GM21786 (cell line): ENCODE results near the gene ZMIZ1.
"Not testable (repeated sequence)": the region's sequence is repeated elsewhere in the genome, so short reads cannot be mapped to it uniquely, and the experiment has no call there.

ENCODE experiments used
- ATAC-seq: cut with Tn5 transposase; IDR thresholded peaks from one replicate; pipeline ENCODE4 v1.9.1; 2021; ENCODE audit not compliant: unreplicated experiment

ZMIZ1 gene

DNA sequence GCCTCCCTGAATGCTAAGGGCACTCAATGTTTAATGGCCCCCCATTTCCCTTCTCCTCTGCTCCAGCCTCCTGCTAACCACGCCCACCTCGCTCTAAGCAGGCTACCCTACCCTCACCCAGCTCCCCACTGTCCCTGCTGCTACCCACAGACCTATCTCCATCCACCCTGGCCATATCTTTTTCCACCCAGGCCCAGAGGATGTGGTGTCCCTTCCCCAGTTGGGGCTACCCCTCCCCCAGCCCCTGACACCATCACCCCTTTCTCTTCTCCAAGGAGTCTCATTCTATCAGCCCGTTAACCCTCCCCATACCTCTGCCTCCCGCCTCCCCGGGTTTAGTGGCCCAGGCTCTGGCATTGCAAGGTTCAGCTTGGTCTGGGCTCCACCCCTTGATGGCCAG lies 249.6 kb downstream of the ZMIZ1 start:
- no peak for ATAC-seq

DNA sequence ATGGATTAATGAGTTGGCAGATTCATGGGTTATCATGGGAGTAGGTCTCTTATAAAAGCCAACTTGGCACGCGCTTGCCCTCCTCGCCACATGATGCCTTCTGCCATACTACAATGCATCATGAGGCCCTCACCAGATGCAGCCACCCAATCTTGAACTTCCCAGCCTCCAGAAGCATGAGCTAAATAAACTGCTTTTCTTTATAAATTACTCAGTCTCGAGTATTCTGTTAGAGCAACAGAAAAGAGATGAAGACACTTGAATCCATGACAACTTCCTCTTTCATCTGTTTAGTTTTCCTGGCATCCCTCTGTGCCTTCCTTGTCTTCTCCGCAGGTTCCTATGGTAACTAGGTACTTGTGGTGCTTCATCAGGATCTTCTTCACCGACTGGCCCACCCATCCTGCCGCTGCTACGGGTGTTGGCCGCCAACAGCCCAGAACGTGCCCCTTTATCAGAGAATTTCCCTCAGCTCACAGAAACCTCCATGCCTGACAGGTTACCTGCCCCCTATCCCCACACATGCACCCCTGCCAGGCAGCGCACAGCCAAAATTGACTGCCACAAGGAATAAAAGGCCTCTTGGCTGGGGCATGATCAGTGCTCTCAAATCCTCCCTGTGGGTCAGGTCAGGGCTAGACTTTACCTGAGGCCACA lies 250.5 kb downstream of the ZMIZ1 start:
- ATAC-seq, result no peak

DNA sequence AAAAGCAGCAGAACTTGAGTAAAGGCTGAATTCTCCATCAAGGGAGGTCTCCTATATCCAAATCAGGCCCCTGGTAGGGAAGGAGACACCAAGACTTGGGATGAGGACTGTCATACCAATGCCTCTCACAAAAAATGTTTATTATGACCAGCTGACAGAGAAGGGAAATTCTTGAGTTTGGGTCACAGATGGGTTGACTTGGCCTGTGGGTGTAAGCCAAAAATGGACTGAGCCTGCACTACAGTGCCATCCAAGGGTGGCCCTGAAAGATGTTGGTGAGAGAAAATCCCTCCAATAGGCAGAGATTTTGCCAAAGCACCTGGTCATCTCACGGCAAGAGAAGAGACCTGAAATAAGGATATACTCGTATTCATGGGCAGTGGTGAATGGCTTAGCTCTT lies 251.6 kb downstream of the ZMIZ1 start:
- ATAC-seq, result no peak

DNA sequence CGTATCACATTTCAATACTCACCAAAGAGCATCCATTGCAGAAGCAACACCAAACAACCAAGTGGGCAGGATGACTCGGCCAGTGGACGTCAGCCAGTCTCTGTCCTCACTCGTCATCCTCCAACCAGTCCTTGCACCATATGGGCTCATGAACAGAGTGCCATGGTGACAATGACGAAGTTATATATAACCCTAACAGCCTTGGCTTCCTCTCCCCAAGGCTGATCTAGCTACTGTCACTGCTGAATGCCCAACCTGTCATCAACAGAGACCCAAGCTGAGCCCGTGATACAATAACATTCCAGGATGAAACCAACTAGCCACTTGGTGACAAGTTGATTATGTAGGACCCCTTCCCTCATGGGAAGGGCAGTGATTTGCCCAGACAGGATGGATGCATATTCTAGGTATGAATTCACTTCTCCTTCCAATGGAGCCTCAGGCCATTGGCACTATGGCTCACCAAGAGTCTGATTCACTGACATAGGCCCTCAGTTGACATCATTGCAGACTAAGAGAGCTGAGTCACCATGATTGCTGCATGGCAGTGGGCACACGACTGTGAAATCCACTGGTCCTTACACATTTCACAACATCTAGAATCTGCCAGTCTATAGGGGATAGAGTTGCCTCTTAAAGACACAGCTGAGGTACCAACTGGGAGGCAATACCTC lies 252.2 kb downstream of the ZMIZ1 start:
- no peak for ATAC-seq

DNA sequence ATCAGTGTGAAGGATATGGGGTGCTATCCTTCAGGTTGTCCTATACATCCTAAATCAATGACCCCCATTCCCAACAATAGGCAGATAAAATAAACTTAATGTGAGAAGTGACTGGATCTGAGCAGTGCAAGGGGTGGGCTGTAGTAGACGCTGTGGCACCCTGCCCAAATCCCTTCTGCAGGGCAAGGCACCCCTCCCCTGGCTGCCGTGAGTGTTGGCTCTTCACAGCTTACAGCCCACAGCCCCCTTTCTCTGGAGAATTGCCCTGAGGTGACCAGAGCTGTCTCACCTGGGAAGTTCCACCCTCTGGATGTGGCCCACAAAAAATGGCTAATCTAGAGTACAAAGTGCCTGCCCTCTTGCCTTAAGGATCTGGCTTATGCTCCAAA lies 252.7 kb downstream of the ZMIZ1 start:
- ATAC-seq, result no peak

DNA sequence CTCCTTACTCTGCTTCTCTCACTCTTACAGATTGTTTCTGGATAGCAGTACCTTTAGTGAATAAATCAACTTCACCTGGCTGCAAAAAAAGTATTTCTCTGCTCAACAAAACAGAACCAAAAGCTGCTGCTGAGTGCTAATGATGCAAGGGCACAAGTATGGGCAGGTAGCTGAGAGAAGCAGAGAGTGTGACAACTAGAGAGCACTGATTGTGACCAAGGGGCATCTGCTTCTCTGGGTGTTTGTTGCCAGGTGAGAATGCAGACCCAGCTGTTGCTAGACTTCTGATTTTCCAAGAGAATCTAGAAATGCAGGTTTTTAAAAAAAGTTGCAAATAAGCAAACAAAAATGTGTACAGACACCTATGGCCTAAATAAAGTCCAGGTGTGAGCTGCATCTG lies 253.2 kb downstream of the ZMIZ1 start:
- no peak for ATAC-seq

DNA sequence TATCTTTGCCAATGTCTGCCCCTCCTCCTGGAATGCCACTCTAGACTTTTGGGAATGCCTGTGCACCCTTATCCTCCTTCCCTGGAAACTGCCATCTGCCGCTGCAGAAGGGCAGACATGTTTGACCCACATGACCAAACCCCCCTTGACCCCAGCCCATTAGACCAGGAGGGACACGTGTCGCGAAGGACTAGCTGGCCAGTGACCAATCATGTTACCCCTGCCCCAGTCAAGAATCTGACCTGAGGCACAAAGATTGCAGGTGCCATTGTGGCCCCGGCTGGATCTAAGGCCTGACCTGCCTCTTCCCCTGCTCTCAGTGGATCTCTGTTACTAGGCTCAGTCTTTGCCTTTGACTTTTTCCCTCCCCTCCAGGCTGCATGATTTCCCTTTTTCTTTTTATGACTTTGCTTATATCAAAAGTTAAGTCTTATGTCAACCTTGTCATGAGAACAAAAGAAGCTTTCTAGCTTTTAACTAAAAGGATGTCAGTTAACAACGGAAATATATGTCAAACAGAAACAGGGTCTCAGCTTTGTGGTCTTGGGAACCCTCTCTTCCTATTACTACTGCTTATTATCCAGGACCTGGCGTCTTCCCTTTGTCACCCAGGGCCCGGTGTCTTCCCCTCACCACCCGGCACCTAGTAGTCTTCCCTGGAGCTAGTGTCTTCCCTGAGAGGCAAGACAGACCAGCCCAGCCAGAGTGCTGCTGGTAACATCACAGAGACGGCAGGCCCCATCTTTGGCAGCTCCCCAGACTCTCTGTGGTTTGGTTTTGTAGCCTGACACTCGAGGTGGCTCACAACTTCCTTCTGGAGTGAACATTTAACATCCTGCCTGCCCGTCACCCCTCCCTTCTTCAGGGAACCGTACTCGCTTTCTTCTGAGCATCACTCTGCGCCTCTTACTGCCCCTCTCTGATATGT lies 254.1 kb downstream of the ZMIZ1 start:
- peak; percentile 63 for ATAC-seq

DNA sequence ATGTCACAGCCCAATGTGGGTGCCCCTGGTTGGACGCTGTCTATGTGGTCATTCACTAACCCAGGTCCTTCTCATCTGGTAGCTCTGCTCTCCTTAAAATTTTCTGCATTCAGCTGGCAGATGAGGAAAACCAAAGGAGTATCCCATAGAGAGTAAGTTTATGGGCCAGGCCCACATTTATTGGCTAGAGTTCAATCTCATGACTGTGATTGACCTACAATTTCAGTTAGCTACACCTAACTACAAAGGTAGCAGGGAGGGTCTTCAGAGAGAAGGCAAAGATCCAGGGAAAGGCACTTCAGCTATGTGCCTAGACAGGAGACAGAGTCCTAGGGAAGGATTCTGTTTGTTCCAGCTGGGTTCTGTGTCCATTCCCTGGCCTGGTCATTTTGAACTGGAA lies 254.8 kb downstream of the ZMIZ1 start:
- no peak for ATAC-seq

DNA sequence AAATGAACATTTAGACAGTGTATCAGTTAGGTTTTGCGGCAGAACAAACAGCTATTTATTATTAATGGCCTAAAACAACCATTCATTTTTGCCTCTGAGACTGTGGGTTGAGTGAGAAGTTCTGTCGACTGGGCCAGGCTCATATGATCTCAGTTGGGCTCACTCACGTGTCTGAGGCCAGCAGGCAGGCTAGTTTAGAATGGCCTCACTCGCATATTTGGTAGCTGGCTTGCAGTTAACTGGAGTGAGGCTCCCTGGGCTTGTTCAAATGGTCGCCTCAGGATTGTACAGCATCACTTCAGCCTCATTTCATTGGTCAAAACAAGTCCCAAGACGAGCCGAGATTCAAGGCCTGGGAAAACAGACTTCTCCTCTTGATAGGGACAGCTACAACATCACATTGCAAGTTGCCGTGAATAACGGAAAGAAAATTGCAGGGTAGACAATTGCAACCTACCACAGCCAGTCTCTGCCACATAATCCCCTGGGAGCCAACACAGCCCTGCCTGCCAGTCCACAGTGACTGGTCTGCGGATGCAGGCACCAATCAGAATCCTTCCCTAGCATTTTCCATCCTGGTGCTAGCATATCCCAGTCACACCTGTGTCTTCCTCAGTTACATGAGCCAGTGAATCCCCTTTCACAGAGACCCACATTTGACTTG lies 255.4 kb downstream of the ZMIZ1 start:
- ATAC-seq, result no peak

DNA sequence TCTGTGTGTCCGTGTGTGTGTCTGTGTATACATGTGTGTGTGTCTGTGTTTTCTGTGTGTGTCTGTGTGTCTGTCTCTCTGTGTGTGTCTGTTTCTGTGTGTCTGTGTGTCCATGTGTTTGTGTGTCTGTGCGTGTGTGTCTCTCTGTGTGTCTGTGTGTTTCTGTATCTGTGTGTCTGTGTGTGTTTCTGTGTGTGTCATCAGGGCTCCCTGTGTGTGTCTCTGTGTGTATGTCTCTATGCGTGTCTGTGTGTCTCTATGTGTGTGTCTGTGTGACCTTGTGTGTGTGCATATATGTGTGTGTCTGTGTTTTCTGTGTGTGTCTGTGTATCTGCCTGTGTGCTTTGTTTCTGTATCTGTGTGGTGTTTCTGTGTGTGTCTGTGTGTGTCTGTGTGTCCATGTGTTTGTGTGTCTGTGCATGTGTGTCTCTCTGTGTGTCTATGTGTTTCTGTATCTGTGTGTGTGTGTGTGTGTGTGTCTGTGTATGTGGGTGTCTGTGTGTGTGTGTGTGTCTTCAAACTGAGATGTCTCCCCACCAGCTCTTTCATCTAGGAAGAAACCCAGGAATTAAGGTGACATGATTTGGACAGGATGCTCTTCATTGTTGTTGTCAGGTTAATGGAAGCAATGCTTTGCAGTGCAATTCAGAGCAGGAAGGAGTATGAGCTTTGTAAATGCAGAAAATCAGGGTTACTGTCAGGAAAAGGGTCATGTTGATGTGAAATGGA lies 257.8 kb downstream of the ZMIZ1 start:
- ATAC-seq, result no peak

DNA sequence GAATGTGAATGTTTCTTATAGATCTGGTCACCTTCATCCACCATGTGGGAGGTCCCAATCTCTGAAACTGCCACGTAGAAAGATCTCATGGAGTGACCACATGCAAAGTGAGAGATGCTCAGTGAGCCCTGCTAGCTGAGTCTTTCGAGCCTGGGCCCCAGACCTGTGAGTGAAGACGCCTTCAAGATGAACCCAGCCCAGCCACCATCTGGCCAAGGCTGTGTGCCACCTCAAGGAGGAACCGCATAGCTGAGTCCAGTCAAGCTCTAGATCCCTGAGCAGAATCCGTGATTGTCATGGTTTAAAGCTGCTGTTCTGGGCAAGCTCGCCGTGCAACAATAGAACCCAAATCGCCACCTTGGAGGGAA lies 258.3 kb downstream of the ZMIZ1 start:
- no peak for ATAC-seq

DNA sequence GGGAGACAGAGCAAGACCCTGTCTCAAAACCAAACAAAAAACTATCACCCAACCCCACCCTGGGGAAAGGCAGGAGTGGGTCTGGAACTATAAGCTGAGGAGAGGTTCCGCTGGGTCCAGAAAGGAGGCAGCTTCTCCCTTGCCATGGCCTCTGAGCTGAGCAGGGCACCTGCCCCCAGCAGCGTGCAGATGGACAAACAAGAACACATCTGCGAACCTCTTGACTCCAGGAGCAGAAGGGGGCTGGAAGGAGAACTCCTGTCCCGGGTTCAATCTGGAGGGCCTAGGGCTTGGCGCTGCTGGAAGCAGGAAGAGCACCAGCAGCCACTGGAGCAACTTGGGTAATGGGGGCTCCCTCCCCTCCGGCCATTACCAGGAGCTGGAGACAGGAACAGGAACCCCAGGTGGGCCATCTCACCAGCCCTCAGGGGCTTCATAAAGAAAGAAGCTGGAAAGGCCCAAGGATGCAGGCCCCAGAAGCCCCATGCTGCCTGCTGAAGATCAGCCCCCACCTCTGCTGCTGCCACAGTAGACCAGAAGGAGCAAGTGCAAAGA lies 259.5 kb downstream of the ZMIZ1 start:
- no peak for ATAC-seq

DNA sequence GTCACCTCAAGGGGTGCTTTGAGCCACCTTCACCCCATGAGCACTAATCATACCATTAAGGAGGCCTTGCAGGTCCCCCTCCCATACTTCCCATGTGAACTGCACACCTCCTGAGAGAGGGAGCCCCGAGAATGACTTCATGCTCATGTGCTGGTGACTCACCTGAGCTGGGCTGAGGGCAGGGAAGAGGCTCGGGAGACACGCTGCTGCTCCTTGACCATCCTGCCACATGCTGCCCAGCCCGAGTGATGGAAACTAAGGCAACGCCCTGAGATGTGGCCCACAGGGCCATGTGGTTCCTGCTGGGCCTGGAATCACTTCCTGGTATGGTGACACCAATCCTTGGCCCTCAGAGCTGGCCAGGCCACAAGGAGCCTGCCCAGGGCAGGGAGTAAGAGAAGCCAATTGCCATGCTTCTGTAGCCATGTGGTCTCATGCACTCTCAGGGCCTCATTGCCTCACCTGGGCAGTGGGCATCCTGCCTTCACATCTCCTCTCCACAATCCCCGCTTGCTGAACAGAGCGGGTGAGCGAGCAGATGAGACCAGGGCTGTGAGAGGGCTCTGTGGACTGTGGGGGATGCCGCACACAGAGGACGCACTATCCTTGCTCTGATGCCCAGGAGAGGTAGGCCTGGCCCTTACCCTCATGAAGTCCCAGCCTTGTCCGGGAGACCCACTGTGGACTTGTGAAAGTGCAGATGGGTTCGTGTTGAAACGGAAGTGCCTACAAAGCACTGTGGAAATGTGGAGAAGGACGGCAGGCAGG lies 260.2 kb downstream of the ZMIZ1 start:
- ATAC-seq, result no peak

DNA sequence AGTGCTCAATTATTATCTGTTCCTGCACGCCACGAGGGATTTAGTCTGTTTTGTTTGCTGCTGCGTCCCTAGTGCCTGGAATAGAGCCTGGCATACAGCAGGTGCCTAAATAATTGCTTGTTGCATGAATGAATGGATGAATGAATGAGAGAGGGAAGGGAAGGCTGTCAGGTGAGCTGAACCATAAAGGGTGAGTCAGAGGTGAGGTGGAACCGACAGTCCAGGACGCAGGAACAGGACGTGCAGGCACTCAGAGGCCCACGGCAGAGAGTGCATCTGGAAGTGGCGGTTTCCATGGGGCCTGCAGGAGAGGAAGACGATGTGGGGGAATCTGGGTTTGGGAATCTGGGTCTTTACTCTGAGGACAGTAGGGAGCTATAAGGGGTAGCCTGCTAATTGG lies 260.8 kb downstream of the ZMIZ1 start:
- ATAC-seq, result no peak

DNA sequence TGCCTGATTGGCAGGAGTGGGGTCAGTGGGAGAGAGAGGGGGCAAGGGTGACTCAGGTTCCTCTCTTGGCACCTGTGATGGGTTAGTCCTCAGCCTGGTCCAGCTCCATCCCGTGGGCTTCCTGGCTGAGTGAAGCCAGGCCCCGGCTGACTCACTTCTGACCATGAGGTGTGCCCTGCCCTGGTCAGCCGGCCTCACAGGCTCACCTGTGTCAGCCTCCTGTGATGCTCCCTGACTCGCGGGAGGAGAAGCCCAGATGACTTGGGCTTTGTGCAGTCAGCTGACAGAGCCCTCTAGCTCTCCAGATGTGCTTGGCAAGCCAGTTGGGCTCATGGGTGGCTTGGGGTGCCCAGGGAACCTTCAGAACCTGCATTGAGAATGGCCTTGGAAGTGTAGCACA lies 262.5 kb downstream of the ZMIZ1 start:
- ATAC-seq, result no peak

DNA sequence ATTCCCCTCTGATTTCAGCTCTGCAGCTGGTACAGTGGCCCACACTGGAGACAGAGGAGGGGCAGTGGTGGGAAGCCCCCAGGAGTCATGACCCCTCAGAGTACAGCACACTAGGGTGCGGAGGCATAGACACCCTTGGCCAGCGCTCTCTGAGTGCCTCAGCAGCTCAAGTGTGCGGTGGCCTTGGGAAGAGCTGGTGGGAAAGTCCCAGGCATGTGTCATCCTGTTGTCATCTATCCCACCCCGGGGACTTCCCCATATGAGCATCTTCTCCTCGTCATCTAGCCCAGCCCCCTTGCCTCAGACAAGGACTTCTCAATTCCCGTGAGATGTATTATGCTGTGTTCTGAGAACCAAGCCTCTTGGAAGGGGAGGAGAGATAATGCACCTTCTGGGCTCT lies 262.9 kb downstream of the ZMIZ1 start:
- ATAC-seq, result peak; percentile 88

DNA sequence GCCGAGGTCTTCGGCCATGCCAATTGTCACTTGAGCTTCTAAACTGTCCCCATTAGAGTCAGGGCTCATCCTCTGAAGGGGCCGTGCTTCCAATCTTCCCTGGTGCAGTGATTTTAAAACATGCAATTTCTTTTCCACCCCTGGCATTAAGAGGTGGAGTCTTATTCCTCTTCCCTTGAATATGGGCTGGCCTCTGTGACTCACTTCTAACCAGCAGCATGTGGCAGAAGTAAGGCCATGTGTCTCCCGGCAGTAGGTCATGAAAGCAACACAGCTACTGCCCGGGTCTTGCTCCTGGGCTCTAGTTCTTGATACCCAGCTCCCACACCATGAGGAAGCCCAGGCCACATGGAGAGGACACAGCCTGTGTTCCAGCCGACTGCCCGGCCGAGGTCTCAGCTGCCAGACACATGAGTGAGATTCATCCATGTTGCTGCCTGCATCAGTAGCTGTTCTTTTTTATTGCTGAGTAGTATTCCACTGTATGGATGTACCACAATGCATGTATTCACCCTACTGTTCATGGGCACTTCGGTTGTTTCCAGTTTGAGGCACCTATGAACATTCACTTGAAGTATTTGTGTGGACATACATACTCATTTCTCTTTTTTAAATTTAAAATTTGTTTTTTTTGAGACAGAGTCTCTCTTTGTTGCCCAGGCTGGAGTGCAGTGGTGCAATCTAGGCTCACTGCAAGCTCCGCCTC lies 264.0 kb downstream of the ZMIZ1 start:
- not testable (repeated sequence) for ATAC-seq

DNA sequence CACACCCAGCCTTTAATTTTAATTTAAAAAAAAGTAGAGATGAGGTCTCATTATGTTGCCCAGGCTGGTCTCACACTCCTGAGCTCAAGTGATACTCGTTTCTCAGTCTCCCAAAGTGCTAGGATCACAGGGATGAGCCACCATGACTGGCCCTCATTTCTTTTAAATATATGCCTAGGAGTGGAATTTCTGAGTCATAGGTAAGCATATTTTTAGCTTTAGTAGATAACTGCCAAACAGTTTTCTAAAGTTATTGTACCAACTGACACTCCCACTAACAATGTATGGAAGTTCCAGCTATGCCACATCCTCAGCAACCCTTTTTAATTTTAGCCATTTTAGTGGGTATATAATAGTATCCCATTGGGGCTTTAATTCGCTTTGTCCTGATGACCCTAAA lies 264.7 kb downstream of the ZMIZ1 start:
- ATAC-seq, result no peak

DNA sequence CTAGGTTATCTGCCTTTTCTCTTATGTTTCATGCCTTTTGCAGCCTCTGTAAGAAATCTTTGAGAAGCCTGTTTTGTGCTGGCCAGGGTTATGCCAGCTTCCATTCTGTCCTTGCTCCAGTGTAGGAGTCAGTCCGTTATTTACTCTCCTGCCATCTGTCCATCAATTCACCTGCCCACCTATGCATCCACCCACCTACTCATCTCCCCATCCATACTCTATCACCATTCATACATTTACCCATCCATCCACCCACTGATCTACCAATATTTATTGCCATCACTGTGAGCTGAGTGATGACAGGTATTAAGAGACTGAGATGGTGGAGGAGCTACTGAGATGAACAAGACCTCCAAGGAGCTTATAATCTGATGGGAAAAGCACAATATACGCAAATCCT lies 265.8 kb downstream of the ZMIZ1 start:
- ATAC-seq, result no peak
